H9 (cell line): Measurements from ENCODE around the gene ATP5PB. TPM values are rescaled to one million over a fixed set of nuclear protein-coding genes. Genes with fewer than 3 reads are reported as not detected.

Experiments
- DNase-seq: peaks from one replicate; pipeline ENCODE4 v3.0.0-alpha.2; 2017
- H2AFZ ChIP-seq: one replicate; pipeline ENCODE4 v1.6.1; 2013; ENCODE audit warnings: mild to moderate bottlenecking, low read length, control low read depth, moderate library complexity
- H2AK5ac ChIP-seq: 2 replicates; pipeline ENCODE4 v1.6.1; 2013; ENCODE audit warnings: low read length, control low read depth, mixed read lengths; ENCODE audit not compliant: insufficient read length
- H2BK120ac ChIP-seq: one replicate; pipeline ENCODE4 v1.6.1; 2013; ENCODE audit warnings: low read depth, mild to moderate bottlenecking, low read length, control low read depth, inconsistent platforms; ENCODE audit not compliant: poor library complexity, severe bottlenecking
- H2BK12ac ChIP-seq: 2 replicates; pipeline ENCODE4 v1.6.1; 2013; ENCODE audit warnings: low read length, control low read depth, mixed read lengths, low read depth; ENCODE audit not compliant: insufficient read length
- H2BK15ac ChIP-seq: 2 replicates; pipeline ENCODE4 v1.6.1; 2013; ENCODE audit warnings: low read depth, low read length, control low read depth
- H2BK20ac ChIP-seq: one replicate; pipeline ENCODE4 v1.6.1; 2013; ENCODE audit warnings: low read depth, mild to moderate bottlenecking, low read length, control low read depth, inconsistent platforms; ENCODE audit not compliant: poor library complexity, severe bottlenecking
- H2BK5ac ChIP-seq: 2 replicates; pipeline ENCODE4 v1.6.1; 2013; ENCODE audit warnings: low read length, control low read depth, mixed read lengths; ENCODE audit not compliant: insufficient read length
- H3K14ac ChIP-seq: 2 replicates; pipeline ENCODE4 v1.6.1; 2013; ENCODE audit warnings: low read length, control low read depth; ENCODE audit not compliant: insufficient read depth
- H3K18ac ChIP-seq: 2 replicates; pipeline ENCODE4 v1.6.1; 2013; ENCODE audit warnings: low read depth, mild to moderate bottlenecking, mixed read lengths, low read length, control low read depth; ENCODE audit not compliant: insufficient read length
- H3K23ac ChIP-seq: 2 replicates; pipeline ENCODE4 v1.6.1; 2013; ENCODE audit warnings: low read length, control low read depth, mixed read lengths, low read depth; ENCODE audit not compliant: insufficient read length
- H3K23me2 ChIP-seq: 2 replicates; pipeline ENCODE4 v1.6.1; 2013; ENCODE audit warnings: low read depth, mild to moderate bottlenecking, mixed read lengths, low read length, control low read depth; ENCODE audit not compliant: insufficient read length, poor library complexity, severe bottlenecking
- H3K27ac ChIP-seq: 2 replicates; pipeline ENCODE4 v1.5.1; 2013; ENCODE audit warnings: low read length, control low read depth, mixed read lengths, low read depth; ENCODE audit not compliant: insufficient read length
- H3K27me3 ChIP-seq: 2 replicates; pipeline ENCODE4 v1.6.1; 2013; ENCODE audit warnings: low read length, control low read depth, inconsistent platforms; ENCODE audit not compliant: insufficient read depth
- H3K4ac ChIP-seq: 2 replicates; pipeline ENCODE4 v1.6.1; 2013; ENCODE audit warnings: low read depth, mild to moderate bottlenecking, control low read depth, inconsistent platforms, low read length, moderate library complexity
- H3K4me1 ChIP-seq: 2 replicates; pipeline ENCODE4 v1.6.1; 2013; ENCODE audit warnings: low read length, control low read depth, inconsistent platforms; ENCODE audit not compliant: insufficient read depth
- H3K4me2 ChIP-seq: 2 replicates; pipeline ENCODE4 v1.6.1; 2013; ENCODE audit warnings: low read length, control low read depth, mixed read lengths; ENCODE audit not compliant: insufficient read length, insufficient read depth
- H3K56ac ChIP-seq: 2 replicates; pipeline ENCODE4 v1.6.1; 2013; ENCODE audit warnings: low read depth, mild to moderate bottlenecking, mixed read lengths, low read length, control low read depth; ENCODE audit not compliant: insufficient read length
- H3K79me1 ChIP-seq: 2 replicates; pipeline ENCODE4 v1.6.1; 2013; ENCODE audit warnings: low read depth, mild to moderate bottlenecking, moderate library complexity, low read length, control low read depth, inconsistent platforms; ENCODE audit not compliant: insufficient read depth, poor library complexity, severe bottlenecking
- H3K79me2 ChIP-seq: 2 replicates; pipeline ENCODE4 v1.6.1; 2013; ENCODE audit warnings: low read length, control low read depth, inconsistent platforms; ENCODE audit not compliant: insufficient read depth
- H3K9ac ChIP-seq: 2 replicates; pipeline ENCODE4 v1.6.1; 2013; ENCODE audit warnings: low read length, control low read depth, mixed read lengths; ENCODE audit not compliant: insufficient read length; ENCODE audit errors: extremely low read depth
- H3K9me3 ChIP-seq: one replicate; pipeline ENCODE4 v1.6.1; 2013; ENCODE audit warnings: low read depth, low read length, inconsistent platforms; ENCODE audit not compliant: control insufficient read depth
- H3T11ph ChIP-seq: one replicate; pipeline ENCODE4 v1.6.1; 2013; ENCODE audit warnings: mild to moderate bottlenecking, low read length, control low read depth, inconsistent platforms
- H4K20me1 ChIP-seq: one replicate; pipeline ENCODE4 v1.6.1; 2013; ENCODE audit not compliant: control insufficient read depth, insufficient read length, insufficient read depth
- H4K5ac ChIP-seq: 2 replicates; pipeline ENCODE4 v1.6.1; 2013; ENCODE audit warnings: low read depth, mild to moderate bottlenecking, mixed read lengths, low read length, control low read depth; ENCODE audit not compliant: insufficient read length
- H4K8ac ChIP-seq: replicated peaks from 2 replicates; pipeline ENCODE4 v1.6.1; 2013; ENCODE audit warnings: low read length, control low read depth, mixed read lengths, low read depth; ENCODE audit not compliant: insufficient read length
- H4K91ac ChIP-seq: 2 replicates; pipeline ENCODE4 v1.6.1; 2013; ENCODE audit warnings: low read depth, mild to moderate bottlenecking, moderate library complexity, mixed read lengths, low read length, control low read depth; ENCODE audit not compliant: insufficient read length
- H3K27ac Mint-ChIP-seq, 3 experiments: 2 replicates in 2 of 3; 3 replicates in 1 of 3; pipeline ENCODE4 v1.8.0; 2020 to 2021; ENCODE audit warnings: mixed read lengths in 3 of 3, mild to moderate bottlenecking in 1 of 3, moderate library complexity in 1 of 3
- H3K27me3 Mint-ChIP-seq: 2 replicates; pipeline ENCODE4 v1.8.0; 2021; ENCODE audit warnings: low read depth, mild to moderate bottlenecking, moderate library complexity, mixed read lengths
- H3K36me3 Mint-ChIP-seq, 3 experiments: 2 replicates in 2 of 3; 3 replicates in 1 of 3; pipeline ENCODE4 v1.8.0; 2020 to 2021; ENCODE audit warnings: low read depth in 3 of 3, mixed read lengths in 3 of 3; ENCODE audit not compliant: insufficient read depth in 1 of 3
- H3K4me1 Mint-ChIP-seq, 2 experiments: 2 replicates each; pipeline ENCODE4 v1.8.0; 2020; ENCODE audit warnings: mixed read lengths in 2 of 2
- H3K4me3 Mint-ChIP-seq, 2 experiments: 2 replicates in 1 of 2; 3 replicates in 1 of 2; pipeline ENCODE4 v1.8.0; 2020 to 2021; ENCODE audit warnings: mild to moderate bottlenecking in 2 of 2, mixed read lengths in 2 of 2, moderate library complexity in 1 of 2
- H3K9me3 Mint-ChIP-seq, 2 experiments: 2 replicates in 1 of 2; 3 replicates in 1 of 2; pipeline ENCODE4 v1.8.0; 2020; ENCODE audit warnings: mild to moderate bottlenecking in 2 of 2, mixed read lengths in 2 of 2, moderate library complexity in 1 of 2
- WGBS: extraction: QIAGEN DNeasy Blood & Tissue Kit; methylation state at CpG from one replicate; pipeline ENCODE4 v1.1.7; 2013; ENCODE audit warnings: missing lambda C conversion rate, low lambda C conversion rate, mixed read lengths; ENCODE audit not compliant: insufficient read length; ENCODE audit errors: extremely low coverage; 5-methylcytosine and 5-hydroxymethylcytosine counted together
- total RNA-seq: library from RNA; stranded (reverse); gene quantifications from 2 replicates; pipeline ENCODE4 v1.2.1, GENCODE V29; 2021
- TF ChIP-seq, protein P1 (sequence below): fragments of 200-600 bp; sonication (generic); conservative IDR thresholded peaks from 3 replicates; pipeline ENCODE4 v1.8.0; 2021; ENCODE audit warnings: antibody characterized with exemption, mild to moderate bottlenecking

ATP5PB gene
- total RNA-seq, 1 experiment from 2014 or later: 250 TPM

DNA sequence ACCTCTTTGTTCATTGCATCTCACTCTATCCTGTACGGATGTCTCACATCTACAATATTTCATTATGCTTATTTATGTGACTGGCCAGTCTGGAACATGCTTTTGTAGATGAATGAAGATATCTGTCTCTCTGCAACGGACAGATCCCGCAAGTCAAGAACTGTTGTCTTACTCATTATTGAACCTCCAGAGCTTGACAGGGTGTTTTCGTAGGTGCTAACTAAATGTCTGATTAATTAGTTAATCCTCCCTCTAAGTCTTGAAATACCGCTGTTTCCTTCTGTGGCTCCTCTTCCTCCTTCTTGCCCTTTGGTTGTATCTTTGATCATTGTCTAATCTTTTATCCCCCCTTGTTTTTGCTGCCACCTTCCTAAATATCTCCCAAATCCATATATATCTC is 21.3 kb downstream of the ATP5PB start:
- Histone ChIP-seq H4K91ac (no peak overlapping the region), H4K8ac (no peak overlapping the region), H3K4me2 (no peak overlapping the region), H2BK20ac (no peak overlapping the region), H3K4me1 (no peaks in the 10 kb centered on the region), H3K14ac (no peak overlapping the region), H3K56ac (no peak overlapping the region), H4K20me1 (no peaks in the 10 kb centered on the region), H4K5ac (no peak overlapping the region), H3K79me1 (no peaks in the 10 kb centered on the region), H3K9ac (no peak overlapping the region), H3K23ac (no peak overlapping the region), H3K27ac (no peak overlapping the region), H3K9me3 (no peaks in the 10 kb centered on the region), H3T11ph (no peak overlapping the region), H3K18ac (no peak overlapping the region), H2BK5ac (no peak overlapping the region), H2AK5ac (no peak overlapping the region), H2BK12ac (no peak overlapping the region), H3K4ac (no peak overlapping the region), H3K27me3 (no peaks in the 10 kb centered on the region), H2AFZ (no peak overlapping the region), H3K23me2 (no peaks in the 10 kb centered on the region), H2BK15ac (no peak overlapping the region), H3K79me2 (no peaks in the 10 kb centered on the region), H2BK120ac (no peak overlapping the region)
- no CpG with 5 or more reads among the region's 5 CpGs for WGBS
- no peaks in the 10 kb centered on the region for H3K27me3 Mint-ChIP-seq
- H3K36me3 Mint-ChIP-seq: no peaks in the 10 kb centered on the region; a peak in 1 of 7 replicates
- no peak overlapping the region for H3K27ac Mint-ChIP-seq
- no peaks in the 10 kb centered on the region for H3K9me3 Mint-ChIP-seq
- no peak for DNase-seq
- TF ChIP-seq, protein P1, sequence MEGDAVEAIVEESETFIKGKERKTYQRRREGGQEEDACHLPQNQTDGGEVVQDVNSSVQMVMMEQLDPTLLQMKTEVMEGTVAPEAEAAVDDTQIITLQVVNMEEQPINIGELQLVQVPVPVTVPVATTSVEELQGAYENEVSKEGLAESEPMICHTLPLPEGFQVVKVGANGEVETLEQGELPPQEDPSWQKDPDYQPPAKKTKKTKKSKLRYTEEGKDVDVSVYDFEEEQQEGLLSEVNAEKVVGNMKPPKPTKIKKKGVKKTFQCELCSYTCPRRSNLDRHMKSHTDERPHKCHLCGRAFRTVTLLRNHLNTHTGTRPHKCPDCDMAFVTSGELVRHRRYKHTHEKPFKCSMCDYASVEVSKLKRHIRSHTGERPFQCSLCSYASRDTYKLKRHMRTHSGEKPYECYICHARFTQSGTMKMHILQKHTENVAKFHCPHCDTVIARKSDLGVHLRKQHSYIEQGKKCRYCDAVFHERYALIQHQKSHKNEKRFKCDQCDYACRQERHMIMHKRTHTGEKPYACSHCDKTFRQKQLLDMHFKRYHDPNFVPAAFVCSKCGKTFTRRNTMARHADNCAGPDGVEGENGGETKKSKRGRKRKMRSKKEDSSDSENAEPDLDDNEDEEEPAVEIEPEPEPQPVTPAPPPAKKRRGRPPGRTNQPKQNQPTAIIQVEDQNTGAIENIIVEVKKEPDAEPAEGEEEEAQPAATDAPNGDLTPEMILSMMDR: no peak
- H3K4me3 Mint-ChIP-seq: no peak overlapping the region
- H3K4me1 Mint-ChIP-seq: no peaks in the 10 kb centered on the region
